ENCODE measurements around the gene OR52M1.

The OR52M1 gene

DNA sequence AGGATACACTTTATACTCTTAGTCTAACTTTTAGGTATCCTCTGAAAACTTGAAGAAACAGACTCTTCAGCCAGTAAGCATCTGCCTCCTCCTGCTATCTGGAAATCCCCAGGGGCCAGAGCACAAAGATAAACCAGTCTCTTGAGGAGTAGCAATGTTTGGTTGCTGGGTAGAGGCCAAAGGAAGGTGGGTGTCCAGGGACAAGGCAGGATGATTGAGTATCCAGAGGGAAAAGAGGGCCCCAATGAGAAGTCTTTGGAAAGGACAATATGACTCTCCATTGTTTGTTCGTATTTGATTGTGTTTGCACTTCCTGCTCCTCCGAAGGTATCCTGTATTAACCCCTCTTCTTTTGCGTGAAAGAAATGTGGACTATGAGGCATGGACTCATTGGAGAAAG lies 44.0 kb downstream of the OR52M1 start:
- H3K9ac ChIP-seq: no peak overlapping the region
- no peak overlapping the region for H3K4me3 ChIP-seq
- no peak overlapping the region for H3K27ac ChIP-seq
- H3K27me3 ChIP-seq: 0 out of 22 replicates have a peak, but pooled peaks cover 0 to 9% (median 0%) of the 10 kb centered on the region in 11 experiments
- no peaks in the 10 kb centered on the region for H3K9me3 ChIP-seq (replicated peaks in 1 of 11)
- no peak for TF ChIP-seq Cebpa-rat (IDR thresholded peaks at IDR 0.05)
- no peak overlapping the region for H3K4me2 ChIP-seq
- no peaks in the 10 kb centered on the region for H4K20me1 ChIP-seq
- H3K36me3 ChIP-seq: no peaks in the 10 kb centered on the region
- peaks cover 0 to 7% (median 0%) of the 10 kb centered on the region in 10 experiments; a peak in 2 of 20 replicates for H3K4me1 ChIP-seq

DNA sequence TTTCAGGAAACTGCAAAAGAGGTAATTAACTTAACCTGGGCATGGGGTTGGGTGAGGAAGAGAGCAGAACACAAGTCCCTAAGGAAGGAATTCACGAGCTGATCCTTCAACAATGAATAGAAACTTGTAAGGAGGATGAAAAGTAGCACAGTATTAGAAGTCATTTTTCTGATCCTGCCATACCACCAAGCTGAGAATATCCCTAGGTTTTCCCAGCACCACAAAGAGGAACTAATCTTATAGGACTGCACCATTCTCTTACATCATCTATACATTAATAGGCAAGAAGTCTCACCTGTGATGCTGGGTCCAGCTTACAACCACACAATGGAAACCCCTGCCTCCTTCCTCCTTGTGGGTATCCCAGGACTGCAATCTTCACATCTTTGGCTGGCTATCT lies 48.7 kb downstream of the OR52M1 start, which contains the start of gene OR52I1:
Gene OR52I1, plus strand, starts transcription at position 301 of the 400 bp plus-strand sequence. Its CDS starts 0 bp downstream, at position 301.
- H3K4me2 ChIP-seq: peak within 1 kb of the TSS in 2 of 11 experiments; percentile 47 to 60; a peak in 4 of 22 replicates
- H3K9ac ChIP-seq: no peak within 1 kb of the TSS
- peaks cover 0 to 7% (median 0%) of the 10 kb centered on the region in 10 experiments; a peak in 2 of 20 replicates for H3K4me1 ChIP-seq
- H3K27me3 ChIP-seq: 0 out of 22 replicates have a peak, but pooled peaks cover 0 to 9% (median 0%) of the 10 kb centered on the region in 11 experiments
- H3K36me3 ChIP-seq: peaks cover 4 to 20% (median 10%) of the 10 kb centered on the region in 11 experiments; a peak in 12 of 22 replicates
- H3K9me3 ChIP-seq (replicated peaks in 1 of 11): no peaks in the 10 kb centered on the region
- H3K27ac ChIP-seq: peak within 1 kb of the TSS in 2 of 11 experiments; percentile 41 to 54; a peak in 2 of 22 replicates
- H4K20me1 ChIP-seq: no peaks in the 10 kb centered on the region
- H3K4me3 ChIP-seq: no peak within 1 kb of the TSS
- TF ChIP-seq Cebpa-rat (IDR thresholded peaks at IDR 0.05): no peak

Measured in BLaER1 treated with 17β-estradiol and CSF1 and Interleukin-3, amounts not matched to agents 10 nM and 100 nM (cell line).